ENCODE results near the gene PALLD.

Gene PALLD

DNA sequence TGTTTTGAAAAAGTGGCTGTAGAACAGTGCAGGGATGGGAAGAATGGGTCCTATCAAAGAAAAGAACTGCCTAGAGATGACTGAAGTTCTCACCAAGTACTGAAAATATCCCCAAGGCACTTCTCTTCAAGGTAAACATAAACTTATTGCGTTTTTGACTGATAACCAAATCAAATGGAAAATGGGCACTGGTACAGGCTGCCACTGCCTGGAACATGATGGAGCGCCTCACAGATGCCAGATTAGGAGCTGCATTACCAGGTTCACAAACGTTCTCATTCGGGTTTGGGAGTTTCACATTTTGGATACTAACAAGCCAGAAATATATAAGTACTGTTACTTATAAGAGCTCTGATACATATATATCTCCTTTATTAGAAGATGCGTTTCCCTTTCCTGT is 371.9 kb downstream of the PALLD start:
- Histone ChIP-seq H3K4me3 (ENCODE audit: low read depth in 1 of 2, low read length in 2 of 2) (no peak overlapping the region), H3K9ac (ENCODE audit: low read depth, low read length) (no peak overlapping the region), H3K79me2 (ENCODE audit: insufficient read depth, low read length) (no peaks in the 10 kb centered on the region), H3K36me3 (ENCODE audit: insufficient read depth, low read length) (no peaks in the 10 kb centered on the region), H3K4me2 (ENCODE audit: insufficient read depth, low read length) (no peak overlapping the region), H3K27ac (ENCODE audit: low read length) (no peak overlapping the region), H3K9me3 (ENCODE audit: insufficient read depth, low read length, severe bottlenecking) (no peaks in the 10 kb centered on the region), H4K20me1 (ENCODE audit: insufficient read depth, low read length) (no peaks in the 10 kb centered on the region), H2AFZ (ENCODE audit: low read depth, low read length) (no peak overlapping the region), H3K4me1 (ENCODE audit: insufficient read depth, low read length) (no peaks in the 10 kb centered on the region), H3K27me3 (ENCODE audit: insufficient read depth, low read length, poor library complexity) (no peaks in the 10 kb centered on the region)
- TF ChIP-seq, protein P1, sequence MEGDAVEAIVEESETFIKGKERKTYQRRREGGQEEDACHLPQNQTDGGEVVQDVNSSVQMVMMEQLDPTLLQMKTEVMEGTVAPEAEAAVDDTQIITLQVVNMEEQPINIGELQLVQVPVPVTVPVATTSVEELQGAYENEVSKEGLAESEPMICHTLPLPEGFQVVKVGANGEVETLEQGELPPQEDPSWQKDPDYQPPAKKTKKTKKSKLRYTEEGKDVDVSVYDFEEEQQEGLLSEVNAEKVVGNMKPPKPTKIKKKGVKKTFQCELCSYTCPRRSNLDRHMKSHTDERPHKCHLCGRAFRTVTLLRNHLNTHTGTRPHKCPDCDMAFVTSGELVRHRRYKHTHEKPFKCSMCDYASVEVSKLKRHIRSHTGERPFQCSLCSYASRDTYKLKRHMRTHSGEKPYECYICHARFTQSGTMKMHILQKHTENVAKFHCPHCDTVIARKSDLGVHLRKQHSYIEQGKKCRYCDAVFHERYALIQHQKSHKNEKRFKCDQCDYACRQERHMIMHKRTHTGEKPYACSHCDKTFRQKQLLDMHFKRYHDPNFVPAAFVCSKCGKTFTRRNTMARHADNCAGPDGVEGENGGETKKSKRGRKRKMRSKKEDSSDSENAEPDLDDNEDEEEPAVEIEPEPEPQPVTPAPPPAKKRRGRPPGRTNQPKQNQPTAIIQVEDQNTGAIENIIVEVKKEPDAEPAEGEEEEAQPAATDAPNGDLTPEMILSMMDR (IDR thresholded peaks at IDR 0.05; ENCODE audit: borderline replicate concordance, extremely low read depth, low read length, poor library complexity, severe bottlenecking) = no peak
- TF ChIP-seq EZH2 (IDR thresholded peaks at IDR 0.05; ENCODE audit: borderline replicate concordance, low read depth, low read length, severe bottlenecking) = no peak
- ATAC-seq (ENCODE audit: insufficient read depth, low read depth) = no peak
- DNase-seq = no peak

- no peak overlapping the region for H3K4me3 ChIP-seq (ENCODE audit: low read depth in 1 of 2, low read length in 2 of 2)
- ATAC-seq (ENCODE audit: insufficient read depth, low read depth) = no peak
- H2AFZ ChIP-seq (ENCODE audit: low read depth, low read length) = no peak overlapping the region
- TF ChIP-seq, protein P1 (IDR thresholded peaks at IDR 0.05; ENCODE audit: borderline replicate concordance, extremely low read depth, low read length, poor library complexity, severe bottlenecking) = no peak
- no peak for TF ChIP-seq EZH2 (IDR thresholded peaks at IDR 0.05; ENCODE audit: borderline replicate concordance, low read depth, low read length, severe bottlenecking)
- H3K36me3 ChIP-seq (ENCODE audit: insufficient read depth, low read length) = no peaks in the 10 kb centered on the region
- no peaks in the 10 kb centered on the region for H3K27me3 ChIP-seq (ENCODE audit: insufficient read depth, low read length, poor library complexity)
- H3K4me2 ChIP-seq (ENCODE audit: insufficient read depth, low read length) = no peak overlapping the region
- no peak overlapping the region for H3K9ac ChIP-seq (ENCODE audit: low read depth, low read length)
- DNase-seq = no peak
- H4K20me1 ChIP-seq (ENCODE audit: insufficient read depth, low read length) = no peaks in the 10 kb centered on the region
- no peaks in the 10 kb centered on the region for H3K79me2 ChIP-seq (ENCODE audit: insufficient read depth, low read length)
- H3K27ac ChIP-seq (ENCODE audit: low read length) = no peak overlapping the region
- no peaks in the 10 kb centered on the region for H3K9me3 ChIP-seq (ENCODE audit: insufficient read depth, low read length, severe bottlenecking)
- no peaks in the 10 kb centered on the region for H3K4me1 ChIP-seq (ENCODE audit: insufficient read depth, low read length)
Measured at GRCh38 chr4:168870004-168870403, 373.2 kb downstream of the PALLD start.

GRCh38 chr4:168871632-168872031 is 374.8 kb downstream of the PALLD start:
- no peak overlapping the region for H3K9ac ChIP-seq (ENCODE audit: low read depth, low read length)
- H3K36me3 ChIP-seq (ENCODE audit: insufficient read depth, low read length) = no peaks in the 10 kb centered on the region
- ATAC-seq (ENCODE audit: insufficient read depth, low read depth) (no peak), DNase-seq (no peak)
- H2AFZ ChIP-seq (ENCODE audit: low read depth, low read length) = no peak overlapping the region
- H3K4me2 ChIP-seq (ENCODE audit: insufficient read depth, low read length) = no peak overlapping the region
- H3K4me1 ChIP-seq (ENCODE audit: insufficient read depth, low read length) = no peaks in the 10 kb centered on the region
- no peaks in the 10 kb centered on the region for H3K79me2 ChIP-seq (ENCODE audit: insufficient read depth, low read length)
- no peaks in the 10 kb centered on the region for H3K9me3 ChIP-seq (ENCODE audit: insufficient read depth, low read length, severe bottlenecking)
- no peak overlapping the region for H3K4me3 ChIP-seq (ENCODE audit: low read depth in 1 of 2, low read length in 2 of 2)
- no peak overlapping the region for H3K27ac ChIP-seq (ENCODE audit: low read length)
- no peaks in the 10 kb centered on the region for H3K27me3 ChIP-seq (ENCODE audit: insufficient read depth, low read length, poor library complexity)
- TF ChIP-seq EZH2 (IDR thresholded peaks at IDR 0.05; ENCODE audit: borderline replicate concordance, low read depth, low read length, severe bottlenecking) = no peak
- TF ChIP-seq, protein P1 (IDR thresholded peaks at IDR 0.05; ENCODE audit: borderline replicate concordance, extremely low read depth, low read length, poor library complexity, severe bottlenecking) = no peak
- H4K20me1 ChIP-seq (ENCODE audit: insufficient read depth, low read length) = no peaks in the 10 kb centered on the region

GRCh38 chr4:168874083-168874482 is 377.2 kb downstream of the PALLD start:
- Histone ChIP-seq H3K27ac (ENCODE audit: low read length) (no peak overlapping the region), H3K4me3 (ENCODE audit: low read depth in 1 of 2, low read length in 2 of 2) (no peak overlapping the region), H2AFZ (ENCODE audit: low read depth, low read length) (no peak overlapping the region), H3K27me3 (ENCODE audit: insufficient read depth, low read length, poor library complexity) (no peaks in the 10 kb centered on the region), H3K4me1 (ENCODE audit: insufficient read depth, low read length) (no peaks in the 10 kb centered on the region), H4K20me1 (ENCODE audit: insufficient read depth, low read length) (no peaks in the 10 kb centered on the region), H3K79me2 (ENCODE audit: insufficient read depth, low read length) (no peaks in the 10 kb centered on the region), H3K36me3 (ENCODE audit: insufficient read depth, low read length) (no peaks in the 10 kb centered on the region), H3K9ac (ENCODE audit: low read depth, low read length) (no peak overlapping the region), H3K4me2 (ENCODE audit: insufficient read depth, low read length) (no peak overlapping the region), H3K9me3 (ENCODE audit: insufficient read depth, low read length, severe bottlenecking) (no peaks in the 10 kb centered on the region)
- ATAC-seq (ENCODE audit: insufficient read depth, low read depth) (no peak), DNase-seq (no peak)
- TF ChIP-seq, protein P1 (IDR thresholded peaks at IDR 0.05; ENCODE audit: borderline replicate concordance, extremely low read depth, low read length, poor library complexity, severe bottlenecking) = no peak
- TF ChIP-seq EZH2 (IDR thresholded peaks at IDR 0.05; ENCODE audit: borderline replicate concordance, low read depth, low read length, severe bottlenecking) = no peak
